ENCODE data around the gene VCP. TPM values are rescaled to one million over a fixed set of nuclear protein-coding genes. Genes with fewer than 3 reads are reported as not detected.
A peak's percentile ranks its signal among the peaks of the same experiment; 100 is the strongest.

Gene VCP
- total and polyA plus RNA-seq, 9 of the 15 experiments (the other 6 are each of a cell fraction or from before 2014, with no cell fraction given): 7.1 to 257 (median 199) TPM

- TF ChIP-seq, protein P1, sequence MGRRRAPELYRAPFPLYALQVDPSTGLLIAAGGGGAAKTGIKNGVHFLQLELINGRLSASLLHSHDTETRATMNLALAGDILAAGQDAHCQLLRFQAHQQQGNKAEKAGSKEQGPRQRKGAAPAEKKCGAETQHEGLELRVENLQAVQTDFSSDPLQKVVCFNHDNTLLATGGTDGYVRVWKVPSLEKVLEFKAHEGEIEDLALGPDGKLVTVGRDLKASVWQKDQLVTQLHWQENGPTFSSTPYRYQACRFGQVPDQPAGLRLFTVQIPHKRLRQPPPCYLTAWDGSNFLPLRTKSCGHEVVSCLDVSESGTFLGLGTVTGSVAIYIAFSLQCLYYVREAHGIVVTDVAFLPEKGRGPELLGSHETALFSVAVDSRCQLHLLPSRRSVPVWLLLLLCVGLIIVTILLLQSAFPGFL (CRISPR knock-in tag; IDR thresholded peaks at IDR 0.05): 0 out of 2 replicates have a peak, but pooled peaks have one; percentile 53
- no peak for TF ChIP-seq FOXP4 (CRISPR knock-in tag; IDR thresholded peaks at IDR 0.05; ENCODE audit: borderline replicate concordance)
- no peak for TF ChIP-seq ATF1 (CRISPR knock-in tag; IDR thresholded peaks at IDR 0.05)
- TF ChIP-seq ATF1 (tag; IDR thresholded peaks at IDR 0.05): no peak
- no peak for TF ChIP-seq ZFP30 (CRISPR knock-in tag; IDR thresholded peaks at IDR 0.05; ENCODE audit: borderline replicate concordance)
- no peak for TF ChIP-seq COPS2 (conservative IDR thresholded peaks at IDR 0.05)
- TF ChIP-seq RBBP5 (IDR thresholded peaks at IDR 0.05; ENCODE audit: borderline replicate concordance, insufficient read depth, low read length, poor library complexity, severe bottlenecking): no peak
- TF ChIP-seq, protein P2, sequence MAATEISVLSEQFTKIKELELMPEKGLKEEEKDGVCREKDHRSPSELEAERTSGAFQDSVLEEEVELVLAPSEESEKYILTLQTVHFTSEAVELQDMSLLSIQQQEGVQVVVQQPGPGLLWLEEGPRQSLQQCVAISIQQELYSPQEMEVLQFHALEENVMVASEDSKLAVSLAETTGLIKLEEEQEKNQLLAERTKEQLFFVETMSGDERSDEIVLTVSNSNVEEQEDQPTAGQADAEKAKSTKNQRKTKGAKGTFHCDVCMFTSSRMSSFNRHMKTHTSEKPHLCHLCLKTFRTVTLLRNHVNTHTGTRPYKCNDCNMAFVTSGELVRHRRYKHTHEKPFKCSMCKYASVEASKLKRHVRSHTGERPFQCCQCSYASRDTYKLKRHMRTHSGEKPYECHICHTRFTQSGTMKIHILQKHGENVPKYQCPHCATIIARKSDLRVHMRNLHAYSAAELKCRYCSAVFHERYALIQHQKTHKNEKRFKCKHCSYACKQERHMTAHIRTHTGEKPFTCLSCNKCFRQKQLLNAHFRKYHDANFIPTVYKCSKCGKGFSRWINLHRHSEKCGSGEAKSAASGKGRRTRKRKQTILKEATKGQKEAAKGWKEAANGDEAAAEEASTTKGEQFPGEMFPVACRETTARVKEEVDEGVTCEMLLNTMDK (IDR thresholded peaks at IDR 0.05; ENCODE audit: borderline replicate concordance, insufficient read depth, low read depth, low read length, poor library complexity, severe bottlenecking): no peak
- no peak for TF ChIP-seq ZNF76 (CRISPR knock-in tag; IDR thresholded peaks at IDR 0.05; ENCODE audit: borderline replicate concordance)
- no peak for TF ChIP-seq MYBL2 (IDR thresholded peaks at IDR 0.05; ENCODE audit: low read depth)
- TF ChIP-seq MYBL2 (CRISPR knock-in tag; IDR thresholded peaks at IDR 0.05; ENCODE audit: borderline replicate concordance): no peak
- no peak for TF ChIP-seq ZNF780A (CRISPR knock-in tag; IDR thresholded peaks at IDR 0.05)
- no peak for TF ChIP-seq ZNF699 (CRISPR knock-in tag; IDR thresholded peaks at IDR 0.05; ENCODE audit: insufficient replicate concordance)
- TF ChIP-seq, protein P3, sequence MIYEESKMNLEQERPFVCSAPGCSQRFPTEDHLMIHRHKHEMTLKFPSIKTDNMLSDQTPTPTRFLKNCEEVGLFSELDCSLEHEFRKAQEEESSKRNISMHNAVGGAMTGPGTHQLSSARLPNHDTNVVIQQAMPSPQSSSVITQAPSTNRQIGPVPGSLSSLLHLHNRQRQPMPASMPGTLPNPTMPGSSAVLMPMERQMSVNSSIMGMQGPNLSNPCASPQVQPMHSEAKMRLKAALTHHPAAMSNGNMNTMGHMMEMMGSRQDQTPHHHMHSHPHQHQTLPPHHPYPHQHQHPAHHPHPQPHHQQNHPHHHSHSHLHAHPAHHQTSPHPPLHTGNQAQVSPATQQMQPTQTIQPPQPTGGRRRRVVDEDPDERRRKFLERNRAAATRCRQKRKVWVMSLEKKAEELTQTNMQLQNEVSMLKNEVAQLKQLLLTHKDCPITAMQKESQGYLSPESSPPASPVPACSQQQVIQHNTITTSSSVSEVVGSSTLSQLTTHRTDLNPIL (CRISPR knock-in tag; IDR thresholded peaks at IDR 0.05): no peak
- TF ChIP-seq SMC3 (conservative IDR thresholded peaks at IDR 0.05; ENCODE audit: insufficient read depth, low read depth, low read length): peak; percentile 78
- no peak for TF ChIP-seq ZHX1 (conservative IDR thresholded peaks at IDR 0.05; ENCODE audit: low read length)
- no peak for TF ChIP-seq ZNF584 (CRISPR knock-in tag; IDR thresholded peaks at IDR 0.05; ENCODE audit: low read depth)
- TF ChIP-seq MTA1 (IDR thresholded peaks at IDR 0.05; ENCODE audit: borderline replicate concordance): no peak
Observed at GRCh38 chr9:35116898-35117551, 44.6 kb upstream of the VCP start (continued).

All from K562 (cell line).